HUES48 (cell line): ENCODE data around the gene NRP2.

Experiments used
- H3K27ac ChIP-seq: one replicate; pipeline ENCODE4 v1.7.0; 2013; ENCODE audit warnings: low read depth, low read length, inconsistent platforms
- H3K27me3 ChIP-seq: 2 replicates; pipeline ENCODE4 v1.6.1; 2013; ENCODE audit warnings: mild to moderate bottlenecking, low read length; ENCODE audit not compliant: control insufficient read depth, insufficient read depth
- H3K36me3 ChIP-seq: 2 replicates; pipeline ENCODE4 v1.6.1; 2013; ENCODE audit warnings: low read length; ENCODE audit not compliant: control insufficient read depth, insufficient read depth
- H3K4me1 ChIP-seq: 2 replicates; pipeline ENCODE4 v1.6.1; 2013; ENCODE audit warnings: mild to moderate bottlenecking, low read length; ENCODE audit not compliant: control insufficient read depth, insufficient read depth
- H3K4me3 ChIP-seq: 2 replicates; pipeline ENCODE4 v1.5.1; 2013; ENCODE audit warnings: mild to moderate bottlenecking, low read depth, low read length
- H3K9ac ChIP-seq: 2 replicates; pipeline ENCODE4 v1.6.1; 2013; ENCODE audit warnings: mild to moderate bottlenecking, low read depth, low read length, moderate library complexity
- H3K9me3 ChIP-seq: 2 replicates; pipeline ENCODE4 v1.6.1; 2013; ENCODE audit warnings: low read length; ENCODE audit not compliant: control insufficient read depth, insufficient read depth

Gene NRP2

DNA sequence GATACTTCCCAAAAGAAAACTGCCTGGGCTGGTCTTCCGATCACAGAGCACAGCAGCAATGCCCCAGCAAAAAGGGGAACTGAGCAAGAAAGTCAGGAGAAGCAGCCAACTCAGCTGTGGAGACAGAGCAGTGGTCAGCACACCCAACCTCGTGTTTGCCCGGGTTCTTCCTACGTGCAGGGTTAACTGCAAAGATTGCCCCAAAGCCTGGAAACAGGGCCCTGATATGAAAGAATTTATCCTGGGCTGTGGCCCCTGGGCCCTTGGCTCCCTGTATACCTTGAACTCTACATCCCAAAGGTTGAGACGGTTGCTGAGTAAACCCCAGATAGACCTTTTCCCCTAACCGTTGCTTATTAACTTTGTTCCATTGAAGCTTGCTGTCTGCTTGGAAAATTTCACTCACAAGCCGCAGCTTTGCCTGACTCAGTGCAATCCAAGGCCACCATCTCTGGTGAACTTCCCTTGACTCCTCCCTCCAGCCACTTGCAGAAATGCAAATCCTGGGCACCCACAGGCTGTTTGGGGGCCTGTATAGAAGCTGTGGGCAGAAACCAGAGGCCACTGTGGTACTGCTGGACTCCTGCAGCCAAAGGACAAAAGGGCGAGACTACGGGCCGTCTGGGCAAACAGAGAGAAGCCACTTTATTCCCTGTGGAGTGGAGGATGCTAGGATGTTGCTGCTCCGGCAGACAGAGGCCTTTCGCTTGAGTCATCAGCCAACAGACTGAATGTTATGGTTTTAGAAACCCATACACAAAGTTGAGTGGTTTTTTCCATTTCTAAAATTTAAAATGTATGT lies 18.2 kb downstream of the NRP2 start:
- Histone ChIP-seq H3K9ac (no peak overlapping the region), H3K36me3 (peaks cover 4% of the 10 kb centered on the region; the same call in 1 of the 2 replicates), H3K4me1 (peaks cover 65% of the 10 kb centered on the region), H3K27ac (peak overlapping the region; percentile 89), H3K27me3 (no peaks in the 10 kb centered on the region), H3K9me3 (no peaks in the 10 kb centered on the region), H3K4me3 (no peak overlapping the region)

DNA sequence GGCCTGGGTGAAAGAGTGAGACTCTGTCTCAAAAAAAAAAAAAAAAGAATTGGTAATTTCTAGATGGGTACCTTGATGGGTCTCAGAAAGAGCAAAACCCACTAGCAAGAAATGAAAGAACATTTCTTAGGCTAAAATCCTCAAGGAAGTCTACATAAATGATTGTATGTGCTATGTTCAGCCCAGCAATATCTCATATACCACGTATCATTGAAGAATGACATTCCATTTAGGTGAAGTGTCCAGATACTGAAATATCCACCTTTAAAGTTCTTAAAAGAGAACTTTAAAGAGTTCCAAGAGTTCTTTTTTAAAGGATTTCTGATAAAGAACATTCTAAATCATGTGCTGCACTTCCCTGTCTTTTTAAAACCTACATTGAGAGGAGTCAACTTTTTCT lies 19.2 kb downstream of the NRP2 start:
- peaks cover 4% of the 10 kb centered on the region; the same call in 1 of the 2 replicates for H3K36me3 ChIP-seq
- H3K27me3 ChIP-seq, result no peaks in the 10 kb centered on the region
- H3K4me1 ChIP-seq, result peaks cover 55% of the 10 kb centered on the region
- no peak overlapping the region for H3K9ac ChIP-seq
- peak overlapping the region; percentile 89 for H3K27ac ChIP-seq
- no peak overlapping the region for H3K4me3 ChIP-seq
- H3K9me3 ChIP-seq, result no peaks in the 10 kb centered on the region

DNA sequence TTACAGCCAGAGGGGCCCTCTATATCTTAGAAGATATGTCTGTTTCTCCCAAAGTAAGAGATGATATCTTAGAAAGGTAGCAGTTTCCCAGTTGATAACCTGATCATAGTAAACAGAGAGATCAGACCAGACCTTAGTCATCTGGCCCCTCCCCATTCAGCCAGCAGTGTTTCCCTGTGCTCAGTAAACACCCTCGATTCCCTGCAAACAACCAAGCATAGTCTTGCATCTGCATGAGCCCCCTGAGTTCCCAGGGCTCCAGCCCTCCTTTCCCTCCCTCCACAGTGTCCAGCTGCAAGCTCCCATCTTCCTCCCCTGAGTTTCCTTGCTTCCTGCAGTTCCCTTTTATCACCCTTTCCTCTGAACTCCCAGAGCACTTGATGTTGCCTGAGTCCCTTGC lies 20.3 kb downstream of the NRP2 start:
- H3K4me1 ChIP-seq, result peaks cover 46% of the 10 kb centered on the region

DNA sequence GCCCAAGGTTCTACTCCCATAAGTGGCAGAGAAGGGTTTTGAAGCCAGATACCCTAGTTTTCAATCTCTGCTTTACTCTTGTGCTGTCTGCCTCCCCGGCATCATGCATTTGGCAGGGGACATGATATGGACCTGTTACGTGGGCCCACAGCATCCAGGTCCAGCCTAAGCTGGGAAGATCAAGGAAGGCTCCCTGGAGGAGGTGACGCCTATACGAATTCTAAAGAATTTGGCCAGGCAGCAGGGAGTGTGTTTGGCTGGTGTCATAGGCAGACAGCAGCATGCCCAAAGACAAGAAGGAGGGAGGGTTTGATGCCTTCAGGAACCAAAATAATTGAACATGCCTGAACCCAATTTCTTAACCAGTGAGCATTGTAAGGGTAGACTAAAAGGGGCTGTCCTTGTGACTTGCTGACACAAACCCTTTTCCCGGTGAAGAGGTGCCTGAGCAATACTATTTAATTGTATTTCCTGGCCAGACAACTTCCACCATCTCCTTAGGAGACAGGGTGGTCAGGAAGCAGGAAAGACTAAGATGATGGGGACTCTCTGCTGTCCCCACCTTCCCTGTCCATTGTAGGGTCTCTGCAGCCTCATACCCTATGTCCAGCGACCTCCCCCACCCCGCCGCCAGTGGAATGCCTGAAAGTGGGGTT lies 21.3 kb downstream of the NRP2 start:
- Histone ChIP-seq H3K36me3 (no peaks in the 10 kb centered on the region), H3K9ac (no peak overlapping the region), H3K27me3 (no peaks in the 10 kb centered on the region), H3K27ac (peak overlapping the region; percentile 6), H3K4me1 (peaks cover 37% of the 10 kb centered on the region), H3K4me3 (no peak overlapping the region), H3K9me3 (no peaks in the 10 kb centered on the region)

More for the DNA sequence above, 20.3 kb downstream of the NRP2 start:
- Histone ChIP-seq H3K27me3 (no peaks in the 10 kb centered on the region), H3K4me3 (no peak overlapping the region), H3K9me3 (no peaks in the 10 kb centered on the region), H3K36me3 (peaks cover 4% of the 10 kb centered on the region; the same call in 1 of the 2 replicates), H3K27ac (peak overlapping the region; percentile 63), H3K9ac (no peak overlapping the region)

DNA sequence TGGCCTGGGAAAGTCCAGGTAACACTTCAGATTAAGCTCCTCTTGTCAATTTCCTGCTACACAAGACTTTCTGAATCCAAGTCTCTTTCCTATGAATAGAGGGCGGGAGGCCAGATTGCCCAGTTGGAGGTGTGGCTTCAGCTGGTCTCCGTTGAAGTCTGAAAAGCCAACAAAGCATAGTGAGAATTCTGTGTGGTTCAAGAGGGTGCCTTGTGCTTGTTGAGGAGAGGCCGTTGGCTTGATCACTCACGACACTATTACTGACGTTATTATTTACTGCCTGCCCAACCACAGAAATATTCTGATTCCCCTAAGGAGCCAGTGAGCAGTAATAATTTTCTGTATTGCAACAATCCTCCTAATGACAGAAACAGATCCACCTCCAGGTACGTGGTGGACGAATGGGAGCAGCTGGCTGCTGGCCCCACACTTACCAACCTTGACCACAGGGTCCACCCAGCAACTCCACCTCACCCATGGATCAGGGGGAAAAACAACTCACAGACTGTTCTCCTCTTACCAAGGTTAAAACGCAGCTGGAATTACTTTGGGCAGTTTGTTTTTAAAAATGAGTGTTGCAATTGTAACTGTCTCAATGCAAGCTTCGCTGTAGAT lies 21.9 kb downstream of the NRP2 start:
- Histone ChIP-seq H3K4me1 (peaks cover 30% of the 10 kb centered on the region), H3K36me3 (no peaks in the 10 kb centered on the region), H3K27ac (no peak overlapping the region), H3K4me3 (no peak overlapping the region), H3K27me3 (no peaks in the 10 kb centered on the region), H3K9ac (no peak overlapping the region), H3K9me3 (no peaks in the 10 kb centered on the region)

DNA sequence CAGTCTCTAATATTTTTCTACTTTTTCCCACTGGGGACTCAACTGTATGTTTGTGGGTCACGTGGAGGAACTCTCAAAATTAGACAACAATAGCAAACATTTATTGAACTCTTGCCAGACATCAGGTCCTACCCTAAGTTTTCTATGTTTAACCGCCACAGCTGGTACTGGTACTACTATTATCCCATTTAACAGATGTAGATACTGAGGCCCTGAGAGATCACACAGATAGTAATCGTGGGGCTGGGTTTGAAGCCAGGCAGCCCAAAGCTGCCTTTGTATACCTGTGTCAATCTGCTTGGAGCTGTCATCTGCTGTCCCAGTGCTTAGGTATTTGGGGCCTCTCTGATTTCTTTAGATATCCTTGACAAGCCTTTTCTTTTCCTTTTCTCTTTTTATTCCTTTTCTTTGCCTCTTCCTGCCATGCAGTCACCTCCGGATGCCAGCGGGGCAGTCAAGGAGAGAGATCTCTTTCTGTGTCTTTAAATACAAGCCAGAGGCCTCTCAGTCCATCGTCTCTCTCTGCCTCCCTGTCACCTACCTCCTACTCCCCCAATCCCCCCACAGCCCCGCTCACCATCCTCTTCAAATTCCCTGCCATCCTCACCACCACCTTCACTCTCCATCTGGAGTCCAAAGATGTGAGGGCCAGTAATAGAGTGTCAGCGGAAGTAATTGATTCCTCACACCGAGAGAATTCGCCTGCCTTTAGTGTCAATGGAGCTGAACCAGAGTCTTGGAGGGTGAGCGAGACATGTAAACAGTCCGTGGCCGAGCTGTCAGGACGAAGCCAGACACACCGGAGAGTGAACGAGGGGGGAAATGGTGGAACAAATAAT lies 23.4 kb downstream of the NRP2 start:
- no peak overlapping the region for H3K27ac ChIP-seq
- H3K4me1 ChIP-seq, result peaks cover 15% of the 10 kb centered on the region
- no peak overlapping the region for H3K4me3 ChIP-seq
- H3K9ac ChIP-seq, result no peak overlapping the region
- H3K27me3 ChIP-seq, result no peaks in the 10 kb centered on the region
- no peaks in the 10 kb centered on the region for H3K9me3 ChIP-seq
- H3K36me3 ChIP-seq, result no peaks in the 10 kb centered on the region

DNA sequence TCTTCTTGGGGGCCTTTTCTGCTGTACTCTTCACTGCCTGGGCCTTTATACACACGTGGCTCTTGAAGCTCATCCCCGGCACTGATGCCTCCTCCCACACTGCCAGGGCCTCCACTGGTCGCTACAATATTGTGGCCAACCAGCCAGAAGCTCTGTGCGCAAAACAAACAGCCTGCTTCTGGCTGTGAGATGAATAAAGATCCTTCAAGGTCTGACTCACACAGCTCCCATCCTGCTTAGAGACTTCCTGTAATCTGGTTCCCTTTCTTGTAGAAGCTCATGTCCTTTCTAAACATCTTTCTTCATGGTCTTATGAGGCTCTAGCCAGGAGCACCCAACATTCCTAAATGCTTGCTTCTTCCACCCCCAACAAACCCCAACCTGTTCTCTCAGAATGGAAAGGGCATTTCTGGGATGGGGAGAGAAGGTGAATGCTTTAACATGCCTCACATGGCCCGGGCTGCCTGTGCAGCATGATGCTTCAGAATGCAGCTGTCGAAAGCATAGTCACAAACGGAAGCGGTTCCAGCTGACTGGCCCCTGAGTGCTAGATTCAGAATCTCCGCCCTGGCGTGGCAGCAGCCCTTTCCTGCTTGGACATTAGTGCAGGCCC lies 24.6 kb downstream of the NRP2 start:
- Histone ChIP-seq H3K9ac (no peak overlapping the region), H3K4me3 (no peak overlapping the region), H3K36me3 (no peaks in the 10 kb centered on the region), H3K4me1 (peaks cover 11% of the 10 kb centered on the region), H3K9me3 (no peaks in the 10 kb centered on the region), H3K27me3 (no peaks in the 10 kb centered on the region), H3K27ac (no peak overlapping the region)

DNA sequence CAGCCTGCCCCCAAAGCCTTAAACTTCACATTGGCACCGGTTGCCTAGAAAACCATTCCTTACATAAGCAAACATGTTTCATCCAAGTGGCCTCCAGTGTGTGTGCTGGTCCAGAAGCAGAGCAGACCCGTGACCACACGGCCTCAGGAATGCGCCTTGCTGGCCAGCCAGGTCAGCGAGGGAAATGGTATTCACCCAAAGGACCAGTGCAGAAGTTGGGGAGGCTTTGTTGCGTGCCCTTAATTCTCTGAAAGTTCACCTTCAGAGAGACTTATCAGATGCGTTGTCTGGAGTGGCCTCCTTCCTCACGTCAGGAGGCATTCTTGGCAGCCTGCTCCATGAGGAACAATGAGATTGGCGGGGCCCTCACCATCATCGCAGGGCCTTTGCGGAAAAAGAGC lies 25.9 kb downstream of the NRP2 start:
- Histone ChIP-seq H3K9ac (no peak overlapping the region), H3K9me3 (no peaks in the 10 kb centered on the region), H3K36me3 (no peaks in the 10 kb centered on the region), H3K27ac (no peak overlapping the region), H3K27me3 (no peaks in the 10 kb centered on the region), H3K4me3 (no peak overlapping the region), H3K4me1 (no peaks in the 10 kb centered on the region; the same call in 1 of the 2 replicates)

DNA sequence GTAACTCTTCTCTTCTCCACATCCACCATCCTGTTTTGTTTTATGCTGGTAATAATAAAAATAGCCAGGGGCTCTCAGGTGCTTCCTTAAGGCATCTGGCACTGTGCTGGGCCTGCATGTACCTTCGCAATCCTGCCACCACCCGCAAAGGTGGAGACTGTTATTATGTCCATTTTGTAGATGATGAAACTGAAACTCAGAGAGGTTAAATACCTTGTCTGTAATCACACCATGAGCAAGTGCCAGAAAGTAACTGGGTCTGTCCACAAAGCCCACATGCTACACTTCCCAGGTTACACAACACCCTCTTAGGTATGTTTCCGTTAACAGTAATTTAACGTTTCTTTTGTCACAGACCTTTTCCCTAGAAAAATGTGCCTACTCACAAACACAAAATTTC lies 27.0 kb downstream of the NRP2 start:
- no peaks in the 10 kb centered on the region for H3K36me3 ChIP-seq
- H3K4me3 ChIP-seq, result no peak overlapping the region
- no peaks in the 10 kb centered on the region for H3K9me3 ChIP-seq
- H3K9ac ChIP-seq, result no peak overlapping the region
- no peaks in the 10 kb centered on the region for H3K27me3 ChIP-seq
- H3K27ac ChIP-seq, result no peak overlapping the region
- H3K4me1 ChIP-seq, result peaks cover 3% of the 10 kb centered on the region

DNA sequence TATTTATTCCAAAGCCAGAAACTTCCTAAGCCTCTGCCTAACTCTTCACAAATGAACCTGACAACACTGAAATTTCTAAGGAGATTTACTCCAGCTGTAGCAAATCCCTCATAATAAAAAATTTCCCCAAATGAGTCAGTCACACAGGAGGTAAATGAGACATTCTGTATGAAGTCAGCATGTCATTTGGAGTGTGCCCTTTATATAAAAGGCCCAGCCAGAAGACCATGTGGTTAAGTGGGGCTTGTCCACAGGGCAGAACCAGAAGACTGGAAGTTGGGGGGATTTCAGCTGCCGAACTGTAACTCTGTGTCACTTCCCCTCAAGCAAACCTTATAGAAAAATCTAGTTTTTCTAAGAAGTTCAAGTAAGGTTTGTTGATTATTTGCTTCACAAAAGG lies 30.2 kb downstream of the NRP2 start:
- no peaks in the 10 kb centered on the region for H3K36me3 ChIP-seq
- no peaks in the 10 kb centered on the region for H3K9me3 ChIP-seq
- H3K27me3 ChIP-seq, result no peaks in the 10 kb centered on the region
- no peak overlapping the region for H3K4me3 ChIP-seq
- no peak overlapping the region for H3K9ac ChIP-seq
- H3K27ac ChIP-seq, result no peak overlapping the region
- H3K4me1 ChIP-seq, result peaks cover 11% of the 10 kb centered on the region
